Cardiac muscle cell (in vitro differentiated cells and primary cell): Measurements from ENCODE around the gene IER3IP1. TPM values are rescaled to one million over a fixed set of nuclear protein-coding genes. Genes with fewer than 3 reads are reported as not detected.
"Not testable (repeated sequence)": the region's sequence is repeated elsewhere in the genome, so short reads cannot be mapped to it uniquely, and the experiment has no call there.

Source experiments
- DNase-seq, 2 donors: peaks; one replicate each; pipeline versions ENCODE4 v3.0.0 to v3.0.0-alpha.2; 2010 to 2017; ENCODE audit warnings: low read depth in 1 of 2, low spot score in 1 of 2
- H3K27ac ChIP-seq: fragments of 200-600 bp; sonication (generic); 2 replicates; pipeline ENCODE4 v1.5.1; 2016
- H3K27me3 ChIP-seq: fragments of 200-600 bp; sonication (generic); 2 replicates; pipeline ENCODE4 v1.6.0; 2016; ENCODE audit warnings: control low read depth
- H3K36me3 ChIP-seq: fragments of 200-600 bp; sonication (generic); 2 replicates; pipeline ENCODE4 v1.5.1; 2016; ENCODE audit warnings: control low read depth
- H3K4me1 ChIP-seq: fragments of 200-600 bp; sonication (generic); 2 replicates; pipeline ENCODE4 v1.8.1; 2017; ENCODE audit warnings: low read depth, mild to moderate bottlenecking, mixed run types
- H3K4me3 ChIP-seq: fragments of 200-600 bp; sonication (generic); 2 replicates; pipeline ENCODE4 v1.5.1; 2016; ENCODE audit warnings: mild to moderate bottlenecking
- H3K9me3 ChIP-seq: fragments of 200-600 bp; sonication (generic); 2 replicates; pipeline ENCODE4 v1.5.1; 2017; ENCODE audit warnings: low read depth, mild to moderate bottlenecking, control low read depth
- polyA plus RNA-seq: library from polyadenylated mRNA; unstranded; fragments of >200 nt; fragmentation: Nextera tagmentation; extraction: Ambion mirVana; gene quantifications from 2 replicates; pipeline ENCODE4 v1.2.1, GENCODE V29; 2016
- total RNA-seq: library from RNA; depleted of rRNA; stranded (reverse); fragments of >200 nt; gene quantifications from 2 replicates; pipeline ENCODE4 v1.2.3, GENCODE V29; 2016
- TF ChIP-seq, protein P1 (sequence below): IDR thresholded peaks from 2 replicates; pipeline ENCODE4 v1.5.1; 2012; ENCODE audit warnings: low read depth, mild to moderate bottlenecking, low read length

The IER3IP1 gene
- total and polyA plus RNA-seq, 2 experiments from 2014 or later = 8.2 to 32.1 TPM

DNA sequence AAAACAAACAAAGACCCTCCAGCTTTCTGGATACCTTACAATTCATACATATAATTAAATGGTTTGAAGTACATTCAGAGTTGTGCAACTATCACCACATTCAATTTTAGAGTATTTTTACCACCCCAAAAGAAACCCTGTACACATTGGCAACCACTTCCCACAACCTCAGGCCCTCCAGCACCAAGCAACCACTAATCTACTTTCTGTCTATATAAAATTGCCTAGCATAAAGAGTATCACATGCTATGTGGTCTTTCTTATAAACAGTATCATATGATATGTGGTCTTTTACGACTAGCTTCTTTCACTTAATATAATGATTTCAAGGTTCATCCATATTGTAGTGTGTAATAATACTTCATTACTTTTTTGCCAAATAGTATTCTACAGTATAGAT is 7.3 kb downstream of the IER3IP1 start:
- H3K36me3 ChIP-seq = no peaks in the 10 kb centered on the region
- H3K4me1 ChIP-seq = peaks cover 31% of the 10 kb centered on the region
- no peak overlapping the region for H3K27ac ChIP-seq
- TF ChIP-seq, protein P1, sequence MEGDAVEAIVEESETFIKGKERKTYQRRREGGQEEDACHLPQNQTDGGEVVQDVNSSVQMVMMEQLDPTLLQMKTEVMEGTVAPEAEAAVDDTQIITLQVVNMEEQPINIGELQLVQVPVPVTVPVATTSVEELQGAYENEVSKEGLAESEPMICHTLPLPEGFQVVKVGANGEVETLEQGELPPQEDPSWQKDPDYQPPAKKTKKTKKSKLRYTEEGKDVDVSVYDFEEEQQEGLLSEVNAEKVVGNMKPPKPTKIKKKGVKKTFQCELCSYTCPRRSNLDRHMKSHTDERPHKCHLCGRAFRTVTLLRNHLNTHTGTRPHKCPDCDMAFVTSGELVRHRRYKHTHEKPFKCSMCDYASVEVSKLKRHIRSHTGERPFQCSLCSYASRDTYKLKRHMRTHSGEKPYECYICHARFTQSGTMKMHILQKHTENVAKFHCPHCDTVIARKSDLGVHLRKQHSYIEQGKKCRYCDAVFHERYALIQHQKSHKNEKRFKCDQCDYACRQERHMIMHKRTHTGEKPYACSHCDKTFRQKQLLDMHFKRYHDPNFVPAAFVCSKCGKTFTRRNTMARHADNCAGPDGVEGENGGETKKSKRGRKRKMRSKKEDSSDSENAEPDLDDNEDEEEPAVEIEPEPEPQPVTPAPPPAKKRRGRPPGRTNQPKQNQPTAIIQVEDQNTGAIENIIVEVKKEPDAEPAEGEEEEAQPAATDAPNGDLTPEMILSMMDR = no peak
- no peaks in the 10 kb centered on the region for H3K27me3 ChIP-seq
- no peak overlapping the region for H3K4me3 ChIP-seq
- no peak for DNase-seq
- no peaks in the 10 kb centered on the region for H3K9me3 ChIP-seq

- H3K27ac ChIP-seq = no peak overlapping the region
- no peaks in the 10 kb centered on the region for H3K9me3 ChIP-seq
- H3K4me1 ChIP-seq = peaks cover 31% of the 10 kb centered on the region
- no peak overlapping the region for H3K4me3 ChIP-seq
- TF ChIP-seq, protein P1 = no peak
- no peaks in the 10 kb centered on the region for H3K27me3 ChIP-seq
- no peaks in the 10 kb centered on the region for H3K36me3 ChIP-seq
- no peak for DNase-seq
Observed at GRCh38 chr18:47168509-47168908, 7.7 kb downstream of the IER3IP1 start.

GRCh38 chr18:47166294-47166693 is 9.9 kb downstream of the IER3IP1 start:
- no peaks in the 10 kb centered on the region for H3K36me3 ChIP-seq
- no peak overlapping the region for H3K27ac ChIP-seq
- TF ChIP-seq, protein P1 = no peak
- peaks cover 25% of the 10 kb centered on the region for H3K4me1 ChIP-seq
- H3K27me3 ChIP-seq = no peaks in the 10 kb centered on the region
- no peak overlapping the region for H3K4me3 ChIP-seq
- H3K9me3 ChIP-seq = no peaks in the 10 kb centered on the region
- DNase-seq = peak in 1 of 2 donors; percentile 58

DNA sequence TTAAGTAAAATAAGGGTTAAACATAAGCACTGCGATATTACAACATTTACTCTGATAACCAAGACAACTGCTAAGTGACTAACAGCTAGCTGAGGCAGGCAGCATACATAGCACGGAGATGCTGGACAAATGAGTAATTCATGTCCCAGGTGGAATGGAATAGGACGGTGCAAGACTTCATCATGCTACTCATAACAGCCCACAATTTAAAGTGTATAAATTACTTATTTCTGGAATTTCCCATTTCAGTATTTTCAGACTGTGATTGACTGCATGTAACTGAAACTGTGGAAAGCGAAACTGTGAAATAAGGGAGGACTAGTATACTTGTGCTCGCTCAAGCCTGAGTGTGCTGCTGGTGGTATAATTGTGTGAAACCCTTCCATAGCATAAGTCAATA is 12.9 kb downstream of the IER3IP1 start:
- no peak overlapping the region for H3K27ac ChIP-seq
- H3K4me1 ChIP-seq = peaks cover 25% of the 10 kb centered on the region
- DNase-seq = peak in 1 of 2 donors; percentile 70
- TF ChIP-seq, protein P1 = no peak
- H3K9me3 ChIP-seq = no peaks in the 10 kb centered on the region
- H3K36me3 ChIP-seq = no peaks in the 10 kb centered on the region
- H3K27me3 ChIP-seq = no peaks in the 10 kb centered on the region
- no peak overlapping the region for H3K4me3 ChIP-seq

DNA sequence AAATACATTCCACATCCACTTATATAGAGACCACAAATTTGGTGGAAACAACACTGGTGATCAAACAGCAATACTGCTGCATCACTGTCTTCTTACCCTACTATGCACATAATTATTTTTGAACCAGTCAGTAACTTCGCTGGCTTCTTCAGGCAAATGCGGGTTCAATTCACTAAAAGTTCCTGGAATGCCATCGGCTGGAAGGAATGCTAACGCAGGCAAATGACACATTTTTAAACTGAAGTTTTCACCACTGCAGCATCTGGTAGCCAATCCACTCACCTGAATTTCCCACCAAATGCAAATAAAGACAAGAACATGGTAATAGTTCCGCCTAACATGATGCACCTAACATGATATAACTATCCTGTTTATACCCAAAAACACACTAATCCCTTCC is 15.9 kb downstream of the IER3IP1 start:
- Histone ChIP-seq H3K36me3 (peaks cover 5% of the 10 kb centered on the region), H3K4me1 (peaks cover 9% of the 10 kb centered on the region), H3K4me3 (no peak overlapping the region), H3K27me3 (no peaks in the 10 kb centered on the region), H3K9me3 (no peaks in the 10 kb centered on the region), H3K27ac (no peak overlapping the region)
- no peak for DNase-seq
- TF ChIP-seq, protein P1 = no peak

GRCh38 chr18:47158404-47158803 is 17.8 kb downstream of the IER3IP1 start:
- DNase-seq = peak in 1 of 2 donors; percentile 67
- H3K4me1 ChIP-seq, H3K9me3 ChIP-seq, H3K4me3 ChIP-seq, H3K27ac ChIP-seq, H3K27me3 ChIP-seq: not testable (repeated sequence)
- H3K36me3 ChIP-seq = peaks cover 14% of the 10 kb centered on the region
